CD4-positive, alpha-beta T cell treated with Interleukin-21 for 1 hour (primary cell): ENCODE measurements around the gene BMPR1A.
"Not testable (repeated sequence)": the region's sequence is repeated elsewhere in the genome, so short reads cannot be mapped to it uniquely, and the experiment has no call there.

Source experiments
- DNase-seq: peaks from one replicate; pipeline ENCODE4 v3.0.0-alpha.2; 2020

The BMPR1A gene

DNA sequence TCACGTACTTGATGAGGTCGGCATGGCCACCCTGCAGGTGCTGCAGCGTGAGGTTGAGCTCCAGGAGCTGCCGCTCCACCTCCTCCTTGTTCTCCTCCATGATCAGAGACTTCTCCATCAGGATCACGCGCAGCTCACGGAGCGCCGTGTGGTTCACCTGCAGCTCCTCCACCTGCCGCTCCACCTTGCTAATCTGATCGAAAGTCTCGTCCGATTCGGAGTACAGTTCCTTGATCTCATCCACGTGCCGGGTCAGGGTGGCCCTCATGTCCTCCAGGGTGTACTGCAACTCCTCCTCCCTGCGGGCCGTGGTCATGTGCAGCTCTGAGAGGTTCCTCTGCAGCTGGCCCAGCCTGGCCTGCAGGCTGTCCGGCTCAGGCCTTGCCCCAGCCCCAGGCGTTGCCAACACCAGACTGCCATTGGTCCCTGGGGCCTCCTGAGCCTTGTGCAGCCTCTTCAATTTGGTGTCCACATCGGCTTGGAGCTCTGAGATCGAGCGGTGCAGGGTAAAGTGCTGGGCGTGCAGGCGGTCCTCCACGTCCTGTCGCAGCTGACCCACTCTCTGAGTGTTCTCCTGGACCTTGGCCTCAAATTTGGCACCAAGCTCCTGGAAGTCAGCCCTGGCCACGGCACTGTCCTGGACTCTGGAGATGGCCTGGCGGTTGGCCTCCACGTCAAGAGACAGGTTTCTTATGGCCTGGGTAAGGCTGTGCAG is 187.1 kb downstream of the BMPR1A start:
- DNase-seq: no peak

GRCh38 chr10:86944031-86944419 is 187.6 kb downstream of the BMPR1A start:
- DNase-seq: no peak

GRCh38 chr10:86944471-86944870 is 188.1 kb downstream of the BMPR1A start:
- no peak for DNase-seq

GRCh38 chr10:86944907-86945306 is 188.5 kb downstream of the BMPR1A start:
- DNase-seq: no peak

DNA sequence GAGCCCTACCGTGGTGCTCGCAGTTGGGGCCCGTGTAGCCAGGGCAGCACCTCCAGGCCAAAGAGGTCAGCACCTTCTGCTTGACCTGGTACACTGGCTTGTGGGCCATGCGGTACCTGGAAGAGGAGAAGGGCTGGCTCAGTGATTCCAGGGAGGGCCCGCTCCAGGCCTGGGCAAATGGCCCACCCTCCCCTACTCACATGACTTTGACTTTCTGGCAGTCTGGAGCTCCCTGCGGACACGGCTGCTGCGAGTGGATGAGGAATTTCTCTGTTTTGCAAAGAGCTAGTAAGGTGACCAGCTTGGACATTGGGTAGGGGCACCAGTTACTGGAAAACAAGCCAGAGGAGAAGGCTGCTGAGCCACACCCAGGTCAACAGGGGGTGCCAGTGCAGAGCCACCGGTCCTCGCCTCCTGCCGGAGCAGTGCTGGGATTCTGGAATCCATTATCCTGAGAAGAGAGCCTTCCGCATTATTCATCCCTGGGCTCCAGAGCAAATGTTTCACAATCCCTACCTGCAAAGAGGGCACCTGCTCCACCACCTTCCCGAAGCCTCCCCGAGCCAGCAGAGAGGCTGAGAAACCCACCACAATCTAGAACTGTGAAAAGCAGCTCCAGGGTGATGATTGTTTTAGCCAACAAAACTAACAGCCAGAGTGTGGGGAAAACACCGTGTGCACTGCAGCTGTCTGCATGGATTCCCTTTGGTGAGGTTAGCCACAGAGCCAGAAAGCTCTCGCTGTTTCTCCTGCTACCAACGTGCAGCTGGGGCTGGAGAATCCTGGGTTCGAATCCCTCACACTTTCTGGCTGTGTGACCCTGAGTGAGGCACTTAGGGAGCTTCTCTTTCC is 189.2 kb downstream of the BMPR1A start:
- DNase-seq: no peak

DNA sequence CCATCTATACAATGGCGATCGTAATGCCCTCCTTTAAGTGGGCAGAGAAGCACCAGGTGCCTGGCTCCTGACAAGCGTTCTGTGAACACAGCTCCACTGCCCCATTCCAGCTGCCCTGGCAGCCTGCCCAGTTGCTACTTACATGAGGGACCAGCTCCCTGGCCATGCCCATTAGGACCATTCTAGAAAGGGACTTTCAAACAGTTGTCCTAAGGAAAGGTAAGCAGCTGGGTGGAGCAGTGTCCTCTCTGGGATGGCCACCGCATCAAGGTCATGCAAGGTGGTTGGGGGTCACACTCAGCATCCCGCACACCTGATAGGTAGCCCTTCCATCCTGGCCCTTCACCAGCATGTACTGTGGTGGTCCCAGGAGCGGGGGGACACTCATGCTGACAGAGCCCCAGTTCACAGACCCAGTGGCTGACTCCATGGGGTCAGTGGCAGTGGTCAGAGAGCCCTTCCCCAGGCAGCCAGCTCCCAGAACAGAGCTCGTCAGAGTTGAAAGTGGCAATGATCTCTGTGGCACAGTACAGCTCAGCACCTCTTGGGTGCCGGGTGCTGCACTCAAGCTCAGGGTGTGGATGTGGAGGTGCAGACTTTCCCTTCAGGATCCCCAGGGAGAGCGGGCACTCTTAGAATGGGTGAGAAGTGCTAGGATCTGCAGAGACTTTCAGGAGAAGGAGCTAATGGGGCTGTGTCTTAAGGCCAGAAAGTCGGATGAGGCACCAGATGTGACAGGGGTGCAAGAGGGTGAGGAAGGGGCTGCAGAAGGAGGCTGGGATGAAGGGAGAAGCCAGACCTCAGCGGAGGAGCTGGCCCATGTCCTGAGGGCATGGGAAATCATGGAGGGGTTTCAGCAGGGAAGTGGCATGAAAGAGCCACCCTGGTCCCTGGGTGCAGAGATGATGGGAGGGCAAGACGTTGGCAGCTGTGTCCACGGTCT is 190.1 kb downstream of the BMPR1A start:
- no peak for DNase-seq

DNA sequence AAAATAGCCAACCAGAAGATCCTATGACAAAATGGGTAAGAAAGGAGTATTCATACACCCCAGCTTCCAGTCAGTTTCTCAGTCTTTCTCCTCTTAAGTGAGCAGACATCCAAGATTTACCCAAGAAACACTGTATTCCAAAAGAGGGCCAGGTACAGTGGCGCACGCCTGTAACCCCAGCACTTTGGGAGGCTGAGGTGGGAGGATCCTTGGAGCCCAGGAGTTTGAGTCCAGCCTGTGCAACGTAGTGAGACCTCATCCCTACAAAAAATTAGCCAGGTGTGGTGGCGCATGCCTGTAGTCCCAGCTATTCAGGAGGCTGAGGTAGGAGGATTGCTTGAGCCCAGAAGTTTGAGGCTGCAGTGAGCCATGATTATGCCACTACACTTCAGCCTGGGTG is 191.4 kb downstream of the BMPR1A start:
- not testable (repeated sequence) for DNase-seq

DNA sequence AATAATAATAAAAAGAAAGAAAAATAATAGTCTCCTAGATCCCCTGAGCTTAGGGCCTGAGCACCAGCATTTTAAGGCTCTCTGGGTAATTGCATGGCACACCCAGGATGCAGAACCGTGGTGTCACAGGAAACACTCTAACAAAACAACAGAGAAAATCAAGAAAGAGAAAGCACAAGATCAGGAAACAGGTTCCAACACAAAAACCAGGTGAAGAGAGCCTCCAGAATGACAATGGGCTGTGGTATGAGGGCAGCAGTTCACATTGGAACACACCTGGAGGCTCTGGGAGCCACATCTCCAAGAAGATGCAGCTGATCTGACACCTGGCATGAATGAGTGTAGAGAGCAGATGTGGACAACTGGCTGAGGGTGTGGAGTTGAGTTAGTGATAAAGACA is 193.9 kb downstream of the BMPR1A start:
- DNase-seq: peak; percentile 20

GRCh38 chr10:86951184-86951761 is 194.9 kb downstream of the BMPR1A start:
- no peak for DNase-seq

DNA sequence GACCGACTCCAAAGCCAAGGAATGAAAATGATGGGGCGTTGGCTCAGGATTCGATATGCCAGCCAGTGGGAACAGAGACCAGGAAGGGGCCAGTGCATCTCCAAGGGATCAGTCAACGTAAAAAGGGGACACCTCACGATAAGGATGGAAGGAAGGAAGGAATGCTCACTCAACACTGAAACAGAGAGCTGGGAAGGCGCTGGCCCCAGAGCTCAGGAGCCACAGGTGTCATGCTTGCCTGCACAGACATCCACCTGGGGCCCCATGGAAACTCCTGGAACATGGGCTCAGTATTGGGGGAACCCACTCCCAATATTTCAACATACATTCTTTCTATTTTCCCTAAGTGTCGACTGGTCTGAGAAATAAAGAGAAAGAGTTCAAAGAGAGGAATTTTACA is 195.7 kb downstream of the BMPR1A start:
- DNase-seq: no peak

DNA sequence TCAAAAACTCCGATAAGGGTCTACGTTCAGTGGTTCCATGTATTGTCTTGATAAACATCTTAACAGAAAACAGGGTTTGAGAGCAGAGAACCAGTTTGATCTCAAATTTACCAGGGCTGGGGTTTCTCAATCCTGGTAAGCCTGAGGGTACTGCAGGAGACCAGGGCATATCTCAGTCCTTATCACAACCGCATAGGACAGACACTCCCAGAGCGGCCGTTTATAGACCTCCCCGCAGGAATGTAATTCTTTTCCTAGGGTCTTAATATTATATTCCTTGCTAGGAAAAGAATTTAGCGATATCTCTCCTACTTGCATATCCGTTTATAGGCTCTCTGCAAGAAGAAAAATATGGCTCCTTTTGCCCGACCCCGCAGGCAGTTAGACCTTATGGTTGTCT is 196.3 kb downstream of the BMPR1A start:
- not testable (repeated sequence) for DNase-seq

DNA sequence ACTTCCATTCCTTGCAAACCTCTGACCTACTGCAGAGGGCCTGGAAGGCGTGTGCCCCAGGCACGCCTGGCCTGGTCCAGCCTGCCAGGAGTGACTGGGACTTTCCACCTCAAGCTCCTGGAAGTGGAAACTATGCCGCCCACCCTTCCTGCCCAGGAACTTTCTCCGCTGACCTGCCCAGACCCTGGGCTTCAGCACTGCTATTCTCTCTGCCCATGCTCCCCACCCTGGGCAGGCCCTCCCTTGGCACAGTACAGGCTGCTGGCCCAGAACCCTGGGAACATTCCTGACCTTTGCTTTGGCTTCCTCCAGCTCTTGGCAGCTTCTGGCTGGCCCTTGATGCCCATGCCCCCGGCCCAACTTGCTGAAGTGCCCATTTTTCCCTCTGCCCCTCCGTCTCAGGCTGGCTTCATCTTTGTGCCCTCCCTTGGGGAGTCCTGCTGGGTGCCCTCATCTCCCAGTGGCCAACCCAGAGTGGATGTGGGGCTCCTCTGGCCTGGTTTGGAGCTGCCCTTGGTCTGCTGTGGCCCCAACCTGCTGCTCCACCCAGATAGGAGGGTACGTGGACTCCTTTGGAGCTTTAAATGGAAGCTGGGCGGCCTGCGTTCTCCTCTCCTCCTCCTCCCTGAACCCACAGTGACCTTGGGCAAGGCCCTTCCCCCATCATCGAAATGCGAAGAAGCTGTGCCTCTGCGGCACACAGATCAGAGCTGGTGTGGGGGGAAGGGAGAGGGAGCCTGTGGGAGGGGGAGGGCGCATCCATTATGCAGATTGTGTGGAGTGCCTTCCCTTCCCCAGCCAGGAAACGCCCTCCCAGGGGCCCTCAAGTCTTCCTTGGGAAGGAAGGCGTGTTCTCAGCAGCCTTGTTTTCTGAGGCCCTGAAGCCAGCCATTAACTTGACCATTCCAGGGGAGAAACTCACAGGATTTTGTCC is 197.6 kb downstream of the BMPR1A start:
- no peak for DNase-seq

- DNase-seq: no peak
These were observed 198.5 kb downstream of the BMPR1A start for GRCh38 chr10:86954681-86955500.

DNA sequence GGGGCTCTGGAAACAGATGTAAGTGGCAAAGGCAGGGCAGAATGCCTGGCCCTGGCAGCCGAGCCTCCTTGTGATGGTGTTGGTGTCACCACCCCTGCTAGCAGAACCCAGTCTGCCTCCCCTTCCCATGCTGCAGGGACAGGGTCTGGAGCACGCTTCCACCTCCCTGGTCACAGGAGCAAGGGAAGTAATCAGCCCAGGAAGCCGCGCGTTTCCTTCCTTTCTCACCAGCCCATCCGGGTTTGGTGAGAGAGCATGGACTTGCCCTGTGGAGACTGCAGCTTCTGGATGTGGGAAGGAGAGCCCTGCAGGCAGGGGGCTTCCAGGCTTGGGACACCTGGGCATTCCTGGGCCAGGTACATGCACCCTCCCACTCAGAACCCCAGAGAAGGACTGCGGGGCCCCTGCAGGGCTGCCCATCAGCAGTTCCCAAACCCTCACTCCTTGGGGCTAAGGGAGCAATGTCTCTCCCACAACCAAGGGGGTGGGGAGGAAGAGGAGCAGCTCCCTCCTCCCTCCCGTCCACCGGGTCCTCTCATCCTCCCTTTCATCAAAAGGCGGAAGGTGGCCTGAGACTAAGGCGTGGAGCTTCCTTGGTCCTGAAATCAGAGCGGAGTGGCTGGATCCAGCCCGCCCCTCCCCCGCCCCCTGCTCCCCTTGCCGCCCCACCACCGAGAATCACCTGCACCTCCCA is 199.2 kb downstream of the BMPR1A start:
- no peak for DNase-seq

DNA sequence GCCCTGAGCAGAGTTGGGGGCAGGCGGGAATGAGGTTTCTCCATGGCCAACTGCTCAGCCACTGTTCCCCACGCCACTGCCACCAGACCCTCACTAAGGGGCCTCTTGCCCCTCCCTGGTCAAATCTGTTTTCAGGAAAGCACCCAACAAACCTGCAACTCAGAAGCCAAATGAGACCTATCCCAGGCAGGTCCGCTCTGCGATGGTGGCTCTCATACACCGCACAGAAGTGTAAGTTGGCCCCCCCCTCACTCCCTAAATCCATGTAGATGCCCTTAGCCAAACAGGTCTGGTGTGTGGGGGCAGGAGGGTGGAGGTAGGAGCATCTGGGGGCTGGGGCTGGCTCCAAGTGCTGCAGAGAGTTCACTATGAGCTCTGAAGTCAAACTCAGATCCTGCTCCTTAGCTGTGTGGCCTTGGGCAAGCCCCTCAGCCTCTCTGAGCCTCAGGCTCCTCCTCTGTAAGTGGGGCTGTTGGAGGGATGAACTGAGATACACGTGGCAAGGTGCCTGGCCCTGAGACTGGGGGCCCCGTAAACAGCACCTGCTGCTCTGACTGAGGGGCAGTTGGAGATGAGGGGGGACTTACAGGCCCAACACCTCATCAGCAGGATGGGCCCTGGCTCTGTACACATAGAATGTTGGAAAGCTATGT is 199.9 kb downstream of the BMPR1A start:
- DNase-seq: no peak

GRCh38 chr10:86956848-86957448 is 200.5 kb downstream of the BMPR1A start:
- no peak for DNase-seq

DNA sequence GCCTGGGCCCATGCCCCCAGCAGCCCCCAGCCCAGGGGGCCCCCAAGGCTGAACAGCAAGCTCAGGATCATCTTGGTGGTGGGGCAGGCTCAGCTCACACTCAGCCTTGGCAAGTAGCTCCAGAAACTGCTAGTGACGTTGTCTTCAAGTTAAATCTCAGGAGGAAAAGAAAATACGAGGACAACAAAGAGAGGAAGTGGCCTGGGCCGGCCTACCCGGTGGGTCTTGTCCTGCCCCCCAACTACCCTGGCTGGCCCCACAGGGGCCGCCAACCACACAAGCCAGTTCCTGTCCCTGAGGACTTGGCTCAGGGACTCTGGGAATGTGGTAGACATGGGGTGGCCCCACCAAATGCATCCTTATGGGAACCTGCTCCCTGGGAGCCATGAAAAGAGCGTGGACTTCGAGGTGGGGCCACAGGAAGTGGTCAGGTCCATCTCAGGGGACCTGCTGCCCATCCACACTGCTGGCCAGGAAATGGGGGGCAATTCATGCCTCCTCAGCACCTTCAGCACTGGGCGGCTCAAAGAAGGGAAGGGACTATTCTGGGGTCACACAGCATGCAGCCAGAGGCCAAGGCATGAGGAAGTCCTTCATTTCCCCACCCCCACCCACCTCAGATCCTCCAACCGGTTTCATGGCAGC is 201.2 kb downstream of the BMPR1A start, which contains the start of gene MMRN2:
MMRN2 (minus strand) TSS at position 145 of the 645 bp plus-strand sequence; CDS start at position 71, 74 bp downstream.
- no peak for DNase-seq
